ENCODE results near the gene ARL6IP6.

- TF ChIP-seq CTCF (IDR thresholded peaks at IDR 0.05; ENCODE audit: insufficient read depth, low read depth, low read length) (no peak), EZH2 (IDR thresholded peaks at IDR 0.05; ENCODE audit: insufficient read depth, low read length) (no peak)
Observed at GRCh38 chr2:152759290-152760072, 41.1 kb downstream of the ARL6IP6 start.
